Activated T-cell treated with anti-CD3 and anti-CD28 coated beads, Interleukin-2, amount 50 U/mL, for 1 hour (primary cell): Measurements from ENCODE around the gene COQ10B.
"Not testable (repeated sequence)": the region's sequence is repeated elsewhere in the genome, so short reads cannot be mapped to it uniquely, and the experiment has no call there.

Experiments
- DNase-seq: peaks from one replicate; pipeline ENCODE4 v3.0.0-alpha.2; 2020

Gene COQ10B

DNA sequence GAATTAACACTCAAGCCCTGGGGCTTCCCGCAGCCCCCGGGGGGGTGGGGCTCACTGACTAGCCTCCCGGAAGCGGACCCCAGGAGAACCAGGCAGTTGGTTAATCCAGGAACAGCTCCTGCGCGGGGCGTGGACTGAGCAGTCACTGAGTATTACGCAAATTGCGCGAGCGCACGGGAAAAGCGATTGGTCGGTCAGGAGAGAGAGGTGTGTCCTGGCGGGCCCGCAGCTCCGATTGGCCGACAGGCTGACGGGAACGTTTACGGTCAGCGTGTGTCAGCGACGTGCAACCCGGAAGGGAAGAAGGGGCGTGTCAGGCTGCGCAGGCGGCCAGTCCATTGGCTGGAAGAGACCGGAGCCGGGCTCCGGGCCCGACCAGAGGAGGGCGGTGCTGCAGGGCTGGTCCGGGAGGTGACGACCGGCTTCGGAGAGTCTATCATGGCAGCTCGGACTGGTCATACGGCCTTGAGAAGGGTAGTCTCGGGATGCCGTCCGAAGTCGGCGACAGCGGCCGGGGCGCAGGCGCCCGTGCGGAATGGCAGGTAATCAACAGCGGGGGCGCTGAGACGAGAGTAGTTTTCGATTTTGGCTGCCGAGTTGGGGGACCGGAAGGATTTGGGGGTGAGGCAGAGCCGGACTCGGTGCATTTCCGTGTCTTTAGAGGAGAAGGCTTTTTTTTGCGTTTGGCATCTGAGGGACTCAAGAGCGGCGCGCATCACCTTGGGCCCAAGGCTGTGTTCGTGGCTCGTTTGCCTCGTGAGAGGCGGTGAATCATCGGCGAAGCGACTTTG lies at the start of gene COQ10B:
Gene COQ10B, plus strand, starts transcription at position 430 of the 791 bp plus-strand sequence. Its CDS starts 9 bp downstream, at position 439.
- DNase-seq, result peak; percentile 95

- no peak for DNase-seq
Measured at GRCh38 chr2:197405582-197405981, 47.8 kb upstream of the COQ10B start.

- no peak for DNase-seq
Measured at GRCh38 chr2:197414039-197414438, 39.3 kb upstream of the COQ10B start.

DNA sequence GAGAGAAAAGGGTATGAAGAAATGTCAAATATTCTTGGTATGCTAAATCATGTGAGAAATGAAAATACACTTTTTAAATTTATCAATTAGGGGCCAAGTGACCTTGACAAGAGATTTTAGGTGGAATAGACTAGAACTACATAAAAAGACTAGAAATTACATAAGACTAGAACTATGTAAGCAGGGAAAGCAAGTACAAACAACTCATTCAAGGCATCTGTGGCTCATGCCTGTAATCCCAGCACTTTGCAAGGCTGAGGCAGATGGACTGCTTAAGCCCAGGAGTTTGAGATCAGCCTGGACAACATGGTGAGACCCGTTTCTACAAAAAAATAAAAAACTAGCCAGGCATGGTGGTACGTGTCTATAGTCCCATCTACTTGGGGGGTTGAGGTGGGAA lies 38.8 kb upstream of the COQ10B start:
- DNase-seq, result no peak

- DNase-seq, result no peak
Measured at GRCh38 chr2:197416268-197416667, 37.1 kb upstream of the COQ10B start.

- no peak for DNase-seq
Measured at GRCh38 chr2:197419438-197419837, 33.9 kb upstream of the COQ10B start.

DNA sequence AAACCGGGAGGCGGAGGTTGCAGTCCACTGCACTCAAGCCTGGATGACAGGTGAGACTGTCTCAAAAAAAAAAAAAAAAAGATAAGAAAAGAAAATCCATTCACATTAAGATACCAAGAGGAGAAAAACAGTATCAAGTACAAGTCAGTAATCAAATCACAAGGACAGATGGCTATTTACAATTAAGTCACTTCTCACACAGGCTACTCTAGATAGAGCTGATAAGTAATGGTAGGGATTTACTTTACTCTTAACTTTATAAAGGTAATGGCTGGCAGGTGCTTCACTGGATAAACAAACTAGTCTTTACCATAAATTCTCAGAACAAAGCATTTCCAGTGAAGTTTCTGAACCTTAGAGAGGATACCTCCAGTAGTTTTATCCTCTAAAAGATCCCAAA lies 30.0 kb upstream of the COQ10B start:
- DNase-seq, result no peak

- DNase-seq, result no peak
Measured at GRCh38 chr2:197425550-197425949, 27.8 kb upstream of the COQ10B start.

GRCh38 chr2:197426723-197427603 lies 26.4 kb upstream of the COQ10B start:
- DNase-seq, result no peak

GRCh38 chr2:197427986-197428385 lies 25.4 kb upstream of the COQ10B start:
- no peak for DNase-seq

GRCh38 chr2:197431858-197432257 lies 21.5 kb upstream of the COQ10B start:
- no peak for DNase-seq

GRCh38 chr2:197432527-197432926 lies 20.8 kb upstream of the COQ10B start:
- DNase-seq, result not testable (repeated sequence)

GRCh38 chr2:197433780-197434438 lies 19.4 kb upstream of the COQ10B start:
- DNase-seq, result no peak

- peak; percentile 98 for DNase-seq
Measured at GRCh38 chr2:197434541-197435513, 18.5 kb upstream of the COQ10B start, which contains the start of gene SF3B1. Gene SF3B1 (minus strand): TSS chr2:197435028. CDS start chr2:197434999, 29 bp downstream.

DNA sequence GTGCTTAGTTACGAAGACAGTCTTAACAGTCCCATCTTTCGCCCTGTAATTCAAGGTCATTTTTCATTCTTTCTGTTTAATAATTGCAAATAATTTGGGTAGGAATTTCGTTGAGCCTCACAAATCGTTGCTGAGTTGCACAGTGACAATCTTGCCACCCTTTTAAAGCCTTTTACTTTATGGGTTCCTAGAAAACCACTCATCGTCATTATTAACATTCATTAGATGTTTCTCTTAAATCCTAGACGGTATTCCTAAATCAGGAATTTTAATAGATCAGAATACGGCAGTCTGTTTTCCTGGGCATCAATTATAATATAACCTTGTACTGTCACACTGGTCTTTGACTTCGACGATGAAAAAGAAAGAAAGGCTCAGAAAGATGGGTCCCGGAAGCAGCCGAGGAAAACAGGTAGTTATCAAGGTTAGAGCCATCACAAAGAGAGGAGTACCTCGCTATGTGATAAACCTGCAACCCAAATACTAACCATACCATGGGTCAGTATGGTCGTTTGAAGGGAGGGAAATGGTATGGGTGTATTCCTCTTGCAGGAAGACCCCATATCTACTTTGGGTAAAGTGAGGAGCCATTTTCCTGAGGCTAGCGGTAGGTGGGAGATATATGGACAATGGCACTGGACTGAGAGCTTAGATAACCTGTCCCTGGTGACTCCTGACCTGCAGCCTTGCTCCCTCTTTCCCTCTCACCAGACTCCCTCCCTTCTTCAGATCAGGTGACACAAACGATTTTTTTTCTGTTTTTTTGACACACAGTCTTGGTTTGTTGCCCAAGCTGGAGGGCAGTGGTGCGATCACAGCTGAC lies 17.5 kb upstream of the COQ10B start:
- no peak for DNase-seq

GRCh38 chr2:197437380-197437779 lies 16.0 kb upstream of the COQ10B start:
- no peak for DNase-seq

- DNase-seq, result no peak
Measured at GRCh38 chr2:197442857-197443256, 10.5 kb upstream of the COQ10B start.

DNA sequence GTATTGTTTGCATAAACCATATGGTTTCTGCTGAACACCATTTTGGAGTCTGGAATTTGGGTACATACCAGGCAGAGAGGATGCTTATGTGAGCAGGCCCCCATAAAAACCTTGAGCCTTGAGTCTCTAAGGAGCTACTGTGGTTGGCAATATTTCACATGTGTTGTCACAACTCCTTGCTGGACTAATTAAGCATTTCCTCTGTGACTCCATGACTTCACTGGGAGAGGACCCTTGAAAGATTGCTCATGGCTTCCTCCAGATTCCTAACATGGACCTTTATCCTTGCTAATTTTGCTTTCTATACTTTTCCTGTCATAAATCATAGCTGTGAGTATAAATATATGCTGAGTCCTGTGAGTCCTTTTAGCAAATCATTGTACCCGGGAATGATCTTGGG lies 7.6 kb upstream of the COQ10B start:
- no peak for DNase-seq

- DNase-seq, result no peak
Measured at GRCh38 chr2:197446844-197447243, 6.5 kb upstream of the COQ10B start.

DNA sequence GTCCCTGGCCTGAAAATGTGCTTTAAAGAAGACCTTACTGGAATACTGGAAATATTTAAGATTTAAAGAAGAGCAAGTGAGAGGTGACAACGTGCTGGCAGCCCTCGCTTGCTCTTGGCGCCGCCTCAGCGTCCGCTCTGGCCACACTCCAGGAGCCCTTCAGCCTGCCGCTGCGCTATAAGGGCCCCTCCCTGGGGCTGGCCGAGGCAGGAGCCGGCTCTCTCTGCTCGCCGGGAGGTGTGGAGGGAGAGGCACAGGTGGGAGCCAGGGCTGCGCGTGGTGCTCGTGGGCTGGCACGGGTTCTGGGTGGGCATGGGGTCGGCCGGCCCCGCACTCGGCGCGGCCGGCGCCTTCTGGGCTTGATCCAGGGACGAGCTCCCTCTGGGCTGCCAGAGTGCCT lies 2.9 kb upstream of the COQ10B start:
- no peak for DNase-seq

GRCh38 chr2:197450935-197451358 lies 2.4 kb upstream of the COQ10B start:
- not testable (repeated sequence) for DNase-seq
